Measurements from ENCODE around the gene PRSS56.

Gene PRSS56

GRCh38 chr2:232541961-232542714, 21.9 kb downstream of the PRSS56 start:
- H3K27ac ChIP-seq, result no peak overlapping the region
- TF ChIP-seq, protein P1, sequence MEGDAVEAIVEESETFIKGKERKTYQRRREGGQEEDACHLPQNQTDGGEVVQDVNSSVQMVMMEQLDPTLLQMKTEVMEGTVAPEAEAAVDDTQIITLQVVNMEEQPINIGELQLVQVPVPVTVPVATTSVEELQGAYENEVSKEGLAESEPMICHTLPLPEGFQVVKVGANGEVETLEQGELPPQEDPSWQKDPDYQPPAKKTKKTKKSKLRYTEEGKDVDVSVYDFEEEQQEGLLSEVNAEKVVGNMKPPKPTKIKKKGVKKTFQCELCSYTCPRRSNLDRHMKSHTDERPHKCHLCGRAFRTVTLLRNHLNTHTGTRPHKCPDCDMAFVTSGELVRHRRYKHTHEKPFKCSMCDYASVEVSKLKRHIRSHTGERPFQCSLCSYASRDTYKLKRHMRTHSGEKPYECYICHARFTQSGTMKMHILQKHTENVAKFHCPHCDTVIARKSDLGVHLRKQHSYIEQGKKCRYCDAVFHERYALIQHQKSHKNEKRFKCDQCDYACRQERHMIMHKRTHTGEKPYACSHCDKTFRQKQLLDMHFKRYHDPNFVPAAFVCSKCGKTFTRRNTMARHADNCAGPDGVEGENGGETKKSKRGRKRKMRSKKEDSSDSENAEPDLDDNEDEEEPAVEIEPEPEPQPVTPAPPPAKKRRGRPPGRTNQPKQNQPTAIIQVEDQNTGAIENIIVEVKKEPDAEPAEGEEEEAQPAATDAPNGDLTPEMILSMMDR (IDR thresholded peaks at IDR 0.05), result no peak
- TF ChIP-seq ZFX (IDR thresholded peaks at IDR 0.05; ENCODE audit: borderline replicate concordance), result no peak

- no peak for TF ChIP-seq ZFX (IDR thresholded peaks at IDR 0.05; ENCODE audit: borderline replicate concordance)
- TF ChIP-seq, protein P1 (IDR thresholded peaks at IDR 0.05), result no peak
- no peak overlapping the region for H3K27ac ChIP-seq
Measured at GRCh38 chr2:232542715-232543467, 22.7 kb downstream of the PRSS56 start.

DNA sequence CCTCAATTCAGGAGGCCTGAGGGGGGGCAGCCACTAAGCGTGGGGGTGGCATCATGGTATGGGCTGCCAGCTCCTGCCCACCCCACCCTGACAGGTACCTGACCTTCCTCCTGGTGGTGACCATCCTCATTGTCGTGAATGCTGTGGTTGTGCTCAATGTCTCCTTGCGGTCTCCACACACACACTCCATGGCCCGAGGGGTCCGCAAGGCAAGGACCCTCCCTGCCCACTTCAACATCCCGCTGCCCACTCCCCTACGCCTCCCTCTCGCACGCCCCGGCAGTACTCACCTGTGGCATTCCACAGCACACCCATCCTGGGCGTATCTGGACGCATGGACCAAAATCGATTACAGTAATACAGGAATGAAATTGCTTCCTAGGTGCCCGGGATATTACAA, 23.3 kb downstream of the PRSS56 start:
- TF ChIP-seq ZFX (IDR thresholded peaks at IDR 0.05; ENCODE audit: borderline replicate concordance), result no peak
- TF ChIP-seq, protein P1 (IDR thresholded peaks at IDR 0.05), result no peak
- H3K27ac ChIP-seq, result no peak overlapping the region

DNA sequence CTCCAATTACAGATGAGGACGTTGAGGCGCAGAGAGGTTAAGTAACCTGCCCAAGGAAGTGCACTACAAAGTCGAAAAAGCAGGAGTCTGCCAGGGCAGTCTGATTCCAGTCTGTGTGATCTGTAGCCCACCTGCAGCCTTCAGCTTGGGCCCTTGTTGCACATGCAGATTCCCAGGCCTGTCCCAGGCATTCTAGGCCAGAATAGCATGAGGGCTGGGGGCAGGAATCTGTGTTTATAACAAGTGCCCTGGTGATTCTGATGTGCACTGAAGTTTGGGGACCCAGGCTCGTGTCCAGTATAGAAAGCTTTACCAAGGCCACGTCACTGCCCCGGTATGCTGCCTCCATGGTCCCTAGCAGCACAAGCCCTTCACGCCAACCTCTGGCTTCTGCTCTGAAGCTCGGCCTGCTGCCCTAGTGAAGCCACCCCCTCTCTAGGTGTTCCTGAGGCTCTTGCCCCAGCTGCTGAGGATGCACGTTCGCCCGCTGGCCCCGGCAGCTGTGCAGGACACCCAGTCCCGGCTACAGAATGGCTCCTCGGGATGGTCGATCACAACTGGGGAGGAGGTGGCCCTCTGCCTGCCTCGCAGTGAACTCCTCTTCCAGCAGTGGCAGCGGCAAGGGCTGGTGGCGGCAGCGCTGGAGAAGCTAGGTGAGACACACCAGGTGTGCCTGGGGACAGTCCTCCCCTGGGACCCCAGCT, 23.9 kb downstream of the PRSS56 start:
- TF ChIP-seq, protein P1 (IDR thresholded peaks at IDR 0.05), result no peak
- no peak for TF ChIP-seq ZFX (IDR thresholded peaks at IDR 0.05; ENCODE audit: borderline replicate concordance)
- no peak overlapping the region for H3K27ac ChIP-seq

DNA sequence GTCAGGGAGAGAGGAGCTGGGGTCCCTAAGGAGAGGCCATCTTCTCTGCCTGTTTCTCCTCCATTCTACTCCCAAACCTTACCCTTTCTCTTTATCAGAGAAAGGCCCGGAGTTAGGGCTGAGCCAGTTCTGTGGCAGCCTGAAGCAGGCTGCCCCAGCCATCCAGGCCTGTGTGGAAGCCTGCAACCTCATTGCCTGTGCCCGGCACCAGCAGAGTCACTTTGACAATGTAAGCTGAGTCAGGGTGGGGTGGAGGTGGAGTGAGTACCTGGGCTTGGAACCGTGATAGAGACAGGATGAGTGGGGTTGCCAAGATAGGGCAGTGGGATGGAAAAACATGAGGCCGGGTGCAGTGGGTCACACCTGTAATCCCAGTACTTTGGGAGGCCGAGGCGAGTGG, 24.5 kb downstream of the PRSS56 start:
- TF ChIP-seq, protein P1 (IDR thresholded peaks at IDR 0.05), result no peak
- TF ChIP-seq ZFX (IDR thresholded peaks at IDR 0.05; ENCODE audit: borderline replicate concordance), result no peak
- H3K27ac ChIP-seq, result no peak overlapping the region

DNA sequence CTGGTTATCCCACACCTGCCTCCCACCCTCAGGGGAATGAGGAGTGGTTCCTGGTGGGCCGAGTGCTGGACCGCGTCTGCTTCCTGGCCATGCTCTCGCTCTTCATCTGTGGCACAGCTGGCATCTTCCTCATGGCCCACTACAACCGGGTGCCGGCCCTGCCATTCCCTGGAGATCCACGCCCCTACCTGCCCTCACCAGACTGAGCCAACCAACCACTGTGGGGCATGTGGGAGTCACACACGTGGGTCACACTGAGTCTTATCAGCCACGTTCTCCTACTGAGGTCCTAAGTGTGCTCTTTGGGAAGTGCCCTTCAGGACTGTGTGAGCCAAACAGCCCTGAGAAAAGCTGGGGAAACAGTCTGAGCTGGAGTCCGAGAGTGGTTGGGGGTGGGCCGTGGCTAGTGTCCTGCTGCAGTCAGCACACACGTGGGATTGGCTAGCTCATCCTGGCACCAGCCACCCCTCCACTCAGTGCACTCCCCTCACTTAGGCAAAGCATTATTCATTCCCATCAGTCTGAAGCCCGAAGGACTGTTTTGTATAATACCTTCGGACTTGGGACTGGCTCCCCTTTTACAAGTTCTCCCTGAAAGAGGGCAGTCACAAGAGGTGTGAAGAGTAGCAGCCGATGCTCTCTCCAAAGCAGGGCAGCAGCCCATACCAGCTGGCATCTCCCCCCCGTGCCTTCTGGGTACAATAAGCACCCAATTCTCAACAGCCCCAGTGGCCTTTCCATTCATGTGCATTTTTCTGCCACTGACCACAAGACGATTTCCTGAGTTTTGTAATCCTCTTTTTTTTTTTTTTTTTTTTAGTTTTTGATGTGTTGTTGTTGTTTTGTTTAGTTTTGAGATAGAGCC, 25.6 kb downstream of the PRSS56 start:
- H3K27ac ChIP-seq, result no peak overlapping the region
- no peak for TF ChIP-seq ZFX (IDR thresholded peaks at IDR 0.05; ENCODE audit: borderline replicate concordance)
- TF ChIP-seq, protein P1 (IDR thresholded peaks at IDR 0.05), result no peak
